TTC549 (cell line): ENCODE data around the gene SFXN3.
A peak's percentile ranks its signal among the peaks of the same experiment; 100 is the strongest.

Experiments
- FAIRE-seq: peaks from 2 replicates; lab custom pipeline; 2012; peaks lifted over from hg19 to GRCh38; lab: Jason Lieb, UNC

Gene SFXN3

GRCh38 chr10:101031128-101031795 lies at the start of gene SFXN3, which contains the start of gene PDZD7:
TSS of gene SFXN3 (plus strand) at chr10:101031234. CDS start at chr10:101034695, 3,461 bp downstream.
TSS of gene PDZD7 (minus strand) at chr10:101031129. CDS start at chr10:101030219, 910 bp downstream.
- FAIRE-seq, result no peak

GRCh38 chr10:100982916-100983830 lies 47.9 kb upstream of the SFXN3 start:
- no peak for FAIRE-seq

- no peak for FAIRE-seq
Observed at GRCh38 chr10:100983868-100984671, 47.0 kb upstream of the SFXN3 start.

- no peak for FAIRE-seq
Observed at GRCh38 chr10:100984672-100985177, 46.3 kb upstream of the SFXN3 start.

- no peak for FAIRE-seq
Observed at GRCh38 chr10:100985336-100985735, 45.7 kb upstream of the SFXN3 start.

GRCh38 chr10:100986623-100986951 lies 44.4 kb upstream of the SFXN3 start:
- FAIRE-seq, result no peak

- FAIRE-seq, result no peak
Observed at GRCh38 chr10:100986952-100987684, 43.9 kb upstream of the SFXN3 start, which contains the start of the genes MRPL43 and TWNK. TSS of gene MRPL43 (minus strand) at chr10:100987497. CDS start at chr10:100987443, 54 bp downstream. TSS of gene TWNK (plus strand) at chr10:100987543. CDS start at chr10:100988211, 668 bp downstream.

- no peak for FAIRE-seq
Observed at GRCh38 chr10:100987685-100988049, 43.4 kb upstream of the SFXN3 start.

- FAIRE-seq, result no peak
Observed at GRCh38 chr10:100988166-100988565, 42.9 kb upstream of the SFXN3 start.

GRCh38 chr10:100989088-100989487 lies 41.9 kb upstream of the SFXN3 start:
- FAIRE-seq, result no peak

GRCh38 chr10:100993986-100994708 lies 36.9 kb upstream of the SFXN3 start:
- peak; percentile 36 for FAIRE-seq

- FAIRE-seq, result no peak
Observed at GRCh38 chr10:100995181-100995580, 35.9 kb upstream of the SFXN3 start.

GRCh38 chr10:100996678-100997359 lies 34.2 kb upstream of the SFXN3 start:
- no peak for FAIRE-seq

- no peak for FAIRE-seq
Observed at GRCh38 chr10:100997360-100998182, 33.5 kb upstream of the SFXN3 start.

GRCh38 chr10:100998183-100998990 lies 32.6 kb upstream of the SFXN3 start:
- no peak for FAIRE-seq

GRCh38 chr10:100998991-100999741 lies 31.9 kb upstream of the SFXN3 start:
- FAIRE-seq, result no peak

GRCh38 chr10:100999742-101000126 lies 31.3 kb upstream of the SFXN3 start, which contains the start of gene LZTS2:
TSS of gene LZTS2 (plus strand) at chr10:100999808. CDS start at chr10:101002539, 2,731 bp downstream.
- no peak for FAIRE-seq
